Fibroblast of skin of scalp (primary cell): Measurements from ENCODE around the gene MAP2K2.
A peak's percentile ranks its signal among the peaks of the same experiment; 100 is the strongest.

Source experiments
- DNase-seq: peaks from one replicate; pipeline ENCODE4 v3.0.0-alpha.2; 2013

Gene MAP2K2

GRCh38 chr19:4059891-4060620 lies 63.9 kb downstream of the MAP2K2 start:
- DNase-seq, result no peak

- no peak for DNase-seq
These were observed 64.5 kb downstream of the MAP2K2 start for GRCh38 chr19:4059453-4059871.

- DNase-seq, result no peak
These were observed 65.0 kb downstream of the MAP2K2 start for GRCh38 chr19:4058693-4059452.

- peak; percentile 83 for DNase-seq
These were observed 65.8 kb downstream of the MAP2K2 start for GRCh38 chr19:4057931-4058692.

GRCh38 chr19:4055209-4055552 lies 68.7 kb downstream of the MAP2K2 start:
- no peak for DNase-seq

GRCh38 chr19:4054441-4055208 lies 69.3 kb downstream of the MAP2K2 start:
- DNase-seq, result no peak

- no peak for DNase-seq
These were observed 70.2 kb downstream of the MAP2K2 start for GRCh38 chr19:4053423-4054324.

- no peak for DNase-seq
These were observed 70.9 kb downstream of the MAP2K2 start for GRCh38 chr19:4052993-4053422.

- no peak for DNase-seq
These were observed 71.6 kb downstream of the MAP2K2 start for GRCh38 chr19:4052114-4052992.

- DNase-seq, result no peak
These were observed 72.5 kb downstream of the MAP2K2 start for GRCh38 chr19:4051175-4052101.

GRCh38 chr19:4049432-4049831 lies 74.5 kb downstream of the MAP2K2 start:
- DNase-seq, result no peak

GRCh38 chr19:4046946-4047683 lies 76.8 kb downstream of the MAP2K2 start:
- DNase-seq, result no peak

GRCh38 chr19:4046362-4046691 lies 77.6 kb downstream of the MAP2K2 start:
- no peak for DNase-seq

GRCh38 chr19:4045597-4046361 lies 78.1 kb downstream of the MAP2K2 start:
- DNase-seq, result no peak

- no peak for DNase-seq
These were observed 78.9 kb downstream of the MAP2K2 start for GRCh38 chr19:4044990-4045465.

GRCh38 chr19:4043966-4044715 lies 79.8 kb downstream of the MAP2K2 start:
- no peak for DNase-seq

- no peak for DNase-seq
These were observed 80.5 kb downstream of the MAP2K2 start for GRCh38 chr19:4043401-4043800.
